CD4-positive, alpha-beta memory T cell (primary cell): Measurements from ENCODE around the gene ZNF287. TPM values are rescaled to one million over a fixed set of nuclear protein-coding genes. Genes with fewer than 3 reads are reported as not detected.
A peak's percentile ranks its signal among the peaks of the same experiment; 100 is the strongest.
"Not testable (repeated sequence)": the region's sequence is repeated elsewhere in the genome, so short reads cannot be mapped to it uniquely, and the experiment has no call there.

Experiments used
- CTCF ChIA-PET: fragments of 350-600 bp; sonication (Branson Sonifier 250); formaldehyde crosslinking; loops from one replicate; lab custom pipeline; 2021; ENCODE audit warnings: inconsistent platforms; ENCODE audit not compliant: partially characterized antibody; lab: Charles Lee
- POLR2A ChIA-PET: fragments of 350-600 bp; sonication (Branson Sonifier 250); formaldehyde crosslinking; loops from one replicate; lab custom pipeline; 2021; ENCODE audit not compliant: partially characterized antibody; lab: Charles Lee
- DNase-seq, 5 donors: peaks; one replicate each; pipeline versions ENCODE4 v3.0.0 to v3.0.0-alpha.2; 2020 to 2022; ENCODE audit warnings: mixed read lengths in 1 of 5
- H3K27ac ChIP-seq: one replicate; pipeline ENCODE4 v1.7.0; 2013; ENCODE audit warnings: low read depth, low read length
- H3K27me3 ChIP-seq: 2 replicates; pipeline ENCODE4 v1.7.0; 2013; ENCODE audit warnings: mild to moderate bottlenecking, low read length, moderate library complexity; ENCODE audit not compliant: insufficient read depth
- H3K36me3 ChIP-seq: 2 replicates; pipeline ENCODE4 v1.7.0; 2013; ENCODE audit warnings: mild to moderate bottlenecking, low read length, moderate library complexity; ENCODE audit not compliant: insufficient read depth
- H3K4me1 ChIP-seq: 2 replicates; pipeline ENCODE4 v1.7.0; 2013; ENCODE audit warnings: mild to moderate bottlenecking, low read length, moderate library complexity; ENCODE audit not compliant: insufficient read depth
- H3K4me3 ChIP-seq, 2 donors: one replicate each; pipeline ENCODE4 v1.7.0; 2013; ENCODE audit warnings: low read length in 2 of 2, mild to moderate bottlenecking in 1 of 2
- H3K9me3 ChIP-seq, 2 donors: one replicate each; pipeline ENCODE4 v1.7.0; 2013; ENCODE audit warnings: low read length in 2 of 2, control low read depth in 1 of 2; ENCODE audit not compliant: control insufficient read depth in 1 of 2
- H3K27ac Mint-ChIP-seq, 7 donors: one replicate each; pipeline ENCODE4 v1.8.0; 2020 to 2021; ENCODE audit warnings: mixed read lengths in 7 of 7, mild to moderate bottlenecking in 6 of 7, inconsistent platforms in 3 of 7, moderate library complexity in 3 of 7
- H3K27me3 Mint-ChIP-seq, 2 donors: one replicate each; pipeline ENCODE4 v1.8.0; 2020 to 2021; ENCODE audit warnings: mixed read lengths in 2 of 2
- H3K36me3 Mint-ChIP-seq, 2 donors: one replicate each; pipeline ENCODE4 v1.8.0; 2020 to 2021; ENCODE audit warnings: mixed read lengths in 2 of 2, inconsistent platforms in 1 of 2, mild to moderate bottlenecking in 1 of 2
- H3K4me1 Mint-ChIP-seq, 4 donors: one replicate each; pipeline ENCODE4 v1.8.0; 2020 to 2021; ENCODE audit warnings: mixed read lengths in 4 of 4, mild to moderate bottlenecking in 1 of 4
- H3K4me3 Mint-ChIP-seq, 8 donors: one replicate each; pipeline ENCODE4 v1.8.0; 2020 to 2021; ENCODE audit warnings: mixed read lengths in 8 of 8, mild to moderate bottlenecking in 7 of 8, moderate library complexity in 6 of 8, inconsistent platforms in 3 of 8
- H3K9me3 Mint-ChIP-seq, 8 donors: one replicate each; pipeline ENCODE4 v1.8.0; 2020 to 2021; ENCODE audit warnings: mixed read lengths in 8 of 8, mild to moderate bottlenecking in 5 of 8, inconsistent platforms in 3 of 8, moderate library complexity in 1 of 8
- intact Hi-C: fragments of 100-400 bp; cut with micrococcal nuclease; formaldehyde crosslinking; loops from one replicate; pipeline ENCODE4 v1.15.1; 2023
- polyA plus RNA-seq, 2 donors: library from polyadenylated mRNA; unstranded; fragments of 300-500 nt; fragmentation: Illumina TruSeq; gene quantifications; one replicate each; pipeline ENCODE4 v1.2.3, GENCODE V29; 2021
- total RNA-seq, 2 experiments: library from RNA; stranded (reverse); gene quantifications; one replicate each; pipeline ENCODE4 v1.2.3, GENCODE V29; 2021

ZNF287 gene
- total and polyA plus RNA-seq, 4 experiments from 2014 or later = 14.1 to 18.2 (median 17.3) TPM

- peak overlapping the region in 1 of 2 donors; percentile 90 for H3K4me3 ChIP-seq
- Mint-ChIP-seq H3K4me1 (peaks cover 10 to 24% (median 17%) of the 10 kb centered on the region in 4 donors), H3K36me3 (peaks cover 0 to 7% of the 10 kb centered on the region in 2 donors), H3K9me3 (peaks cover 0 to 23% (median 2%) of the 10 kb centered on the region in 8 donors), H3K27ac (peak overlapping the region; percentile 75 to 99 (median 90)), H3K27me3 (peaks cover 0 to 1% of the 10 kb centered on the region in 2 donors), H3K4me3 (peak overlapping the region; percentile 95 to 99 (median 98))
- no peak for DNase-seq
- no peaks in the 10 kb centered on the region for H3K27me3 ChIP-seq
- peaks cover 7% of the 10 kb centered on the region for H3K4me1 ChIP-seq
- H3K9me3 ChIP-seq = no peaks in the 10 kb centered on the region
- ChIA-PET CTCF (interaction anchor here (1.0 to 2.9 kb wide), 9 partner anchors 27 to 452 kb away, joined by 4 to 64 read pairs (median 7); partner anchors contain the start of genes UBB and ZNF287), POLR2A (interaction anchor here (0.7 to 2.7 kb wide), 10 partner anchors 13 to 538 kb away, joined by 3 to 43 read pairs (median 8); partner anchors contain the start of genes TTC19, UBB and ZSWIM7)
- no peaks in the 10 kb centered on the region for H3K36me3 ChIP-seq
- intact Hi-C loops = loop anchor here (1.0 to 5.0 kb wide), 6 partner anchors 52 to 745 kb away; partner anchors contain the start of genes COPS3, NCOR1, PIGL and UBB
- no peak overlapping the region for H3K27ac ChIP-seq
These were observed 31.9 kb downstream of the ZNF287 start for GRCh38 chr17:16537130-16537458.

GRCh38 chr17:16534236-16534635 lies 34.8 kb downstream of the ZNF287 start:
- Mint-ChIP-seq H3K27me3 (peaks cover 4 to 11% of the 10 kb centered on the region in 2 donors), H3K36me3 (peaks cover 0 to 7% of the 10 kb centered on the region in 2 donors), H3K4me3 (no peak overlapping the region), H3K4me1 (peaks cover 10 to 24% (median 17%) of the 10 kb centered on the region in 4 donors), H3K27ac (no peak overlapping the region), H3K9me3 (no peaks in the 10 kb centered on the region)
- POLR2A ChIA-PET = no interaction called here
- Histone ChIP-seq H3K4me3 (no peak overlapping the region), H3K36me3 (no peaks in the 10 kb centered on the region), H3K27me3 (no peaks in the 10 kb centered on the region), H3K4me1 (peaks cover 7% of the 10 kb centered on the region), H3K9me3 (no peaks in the 10 kb centered on the region), H3K27ac (no peak overlapping the region)
- CTCF ChIA-PET = no interaction called here
- DNase-seq = no peak
- intact Hi-C loops = loop anchor here (2.0 kb wide), 1 partner anchor 1057 kb away; the partner anchor contains the start of gene PEMT

DNA sequence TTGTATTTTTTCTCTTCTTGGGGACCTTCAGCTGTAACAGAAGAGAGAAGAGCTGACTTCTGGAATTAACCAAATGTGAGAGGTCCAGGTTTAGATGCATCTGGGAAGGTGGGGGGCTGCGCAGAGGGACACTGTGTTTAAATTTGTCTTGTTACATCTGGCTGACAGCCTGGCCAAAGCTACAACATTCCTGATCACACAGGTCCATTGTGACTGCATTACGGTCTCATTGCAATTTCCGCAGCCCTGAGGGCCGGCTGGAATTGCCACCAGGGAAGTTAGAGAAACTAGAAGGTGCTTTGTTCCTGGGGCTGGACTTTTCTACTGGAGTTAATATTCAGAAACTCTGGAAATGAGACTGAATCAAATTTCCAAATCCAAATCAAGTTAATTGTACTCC lies 39.1 kb downstream of the ZNF287 start:
- no peaks in the 10 kb centered on the region for H3K36me3 Mint-ChIP-seq
- H3K27me3 ChIP-seq = no peaks in the 10 kb centered on the region
- intact Hi-C loops = no loop called here
- no peak overlapping the region for H3K27ac Mint-ChIP-seq
- H3K27ac ChIP-seq = no peak overlapping the region
- ChIA-PET POLR2A (interaction anchor here (1.0 kb wide), 1 partner anchor 148 kb away, joined by 3 read pairs; the partner anchor contains the start of gene UBB), CTCF (interaction anchor here (1.8 to 3.9 kb wide), 2 partner anchors 8 to 78 kb away, joined by 4 to 24 read pairs; no protein-coding TSS in a partner anchor)
- H3K4me3 Mint-ChIP-seq = no peak overlapping the region
- no peak for DNase-seq
- no peaks in the 10 kb centered on the region for H3K36me3 ChIP-seq
- H3K4me1 ChIP-seq = peaks cover 1% of the 10 kb centered on the region
- H3K9me3 ChIP-seq = no peaks in the 10 kb centered on the region
- H3K4me3 ChIP-seq = no peak overlapping the region
- H3K9me3 Mint-ChIP-seq = no peaks in the 10 kb centered on the region
- peaks cover under 1 to 2% (median 1%) of the 10 kb centered on the region in 4 donors for H3K4me1 Mint-ChIP-seq
- H3K27me3 Mint-ChIP-seq = peaks cover 19 to 30% of the 10 kb centered on the region in 2 donors

GRCh38 chr17:16527298-16527697 lies 41.7 kb downstream of the ZNF287 start:
- no peaks in the 10 kb centered on the region for H3K9me3 ChIP-seq
- Mint-ChIP-seq H3K27me3 (peaks cover 22 to 32% of the 10 kb centered on the region in 2 donors), H3K27ac (no peak overlapping the region), H3K36me3 (no peaks in the 10 kb centered on the region), H3K4me1 (no peaks in the 10 kb centered on the region), H3K4me3 (no peak overlapping the region), H3K9me3 (no peaks in the 10 kb centered on the region)
- no peaks in the 10 kb centered on the region for H3K4me1 ChIP-seq
- H3K27me3 ChIP-seq = no peaks in the 10 kb centered on the region
- intact Hi-C loops = no loop called here
- H3K36me3 ChIP-seq = no peaks in the 10 kb centered on the region
- POLR2A ChIA-PET = no interaction called here
- no peak overlapping the region for H3K4me3 ChIP-seq
- no peak overlapping the region for H3K27ac ChIP-seq
- DNase-seq = no peak
- CTCF ChIA-PET = interaction anchor here (2.4 kb wide), 1 partner anchor 74 kb away, joined by 9 read pairs; no protein-coding TSS in a partner anchor

- H3K4me3 Mint-ChIP-seq, DNase-seq, H3K27ac ChIP-seq, POLR2A ChIA-PET, H3K9me3 ChIP-seq, H3K27me3 ChIP-seq, H3K36me3 ChIP-seq, intact Hi-C loops, H3K4me1 ChIP-seq, H3K9me3 Mint-ChIP-seq, H3K4me1 Mint-ChIP-seq, H3K36me3 Mint-ChIP-seq, H3K27ac Mint-ChIP-seq, H3K4me3 ChIP-seq: not testable (repeated sequence)
- peaks cover 22 to 28% of the 10 kb centered on the region in 2 donors for H3K27me3 Mint-ChIP-seq
- CTCF ChIA-PET = interaction anchor here (1.4 to 9.1 kb wide), 3 partner anchors 8 to 160 kb away, joined by 4 to 150 read pairs (median 9); no protein-coding TSS in a partner anchor
These were observed 43.4 kb downstream of the ZNF287 start for GRCh38 chr17:16525556-16525955.

GRCh38 chr17:16521070-16521727 lies 47.8 kb downstream of the ZNF287 start:
- peak; percentile 64 to 71 (median 68) for DNase-seq
- Mint-ChIP-seq H3K4me3 (no peak overlapping the region), H3K27me3 (peaks cover 20 to 21% of the 10 kb centered on the region in 2 donors), H3K27ac (peak overlapping the region in 2 of 7 donors; percentile 48 to 63), H3K9me3 (no peaks in the 10 kb centered on the region), H3K4me1 (peaks cover 0 to 5% (median 2%) of the 10 kb centered on the region in 4 donors), H3K36me3 (no peaks in the 10 kb centered on the region)
- ChIA-PET CTCF (interaction anchor here (0.7 to 9.1 kb wide), 31 partner anchors 8 to 461 kb away, joined by 3 to 150 read pairs (median 4); partner anchors contain the start of gene TRPV2), POLR2A (interaction anchor here (0.9 to 1.3 kb wide), 5 partner anchors 15 to 157 kb away, joined by 3 to 6 read pairs (median 3); partner anchors contain the start of gene UBB)
- intact Hi-C loops = loop anchor here (1.0 kb wide), 3 partner anchors 68 to 158 kb away; no protein-coding TSS in a partner anchor
- Histone ChIP-seq H3K4me3 (no peak overlapping the region), H3K4me1 (peaks cover 3% of the 10 kb centered on the region), H3K27me3 (no peaks in the 10 kb centered on the region), H3K36me3 (no peaks in the 10 kb centered on the region), H3K9me3 (no peaks in the 10 kb centered on the region), H3K27ac (no peak overlapping the region)

GRCh38 chr17:16519021-16519420 lies 50.0 kb downstream of the ZNF287 start:
- CTCF ChIA-PET = interaction anchor here (0.7 to 9.1 kb wide), 4 partner anchors 9 to 153 kb away, joined by 3 to 150 read pairs (median 84); no protein-coding TSS in a partner anchor
- DNase-seq = no peak
- peaks cover 0 to 5% (median 2%) of the 10 kb centered on the region in 4 donors for H3K4me1 Mint-ChIP-seq
- peaks cover 23% of the 10 kb centered on the region in 2 donors for H3K27me3 Mint-ChIP-seq
- peaks cover 3% of the 10 kb centered on the region for H3K4me1 ChIP-seq
- POLR2A ChIA-PET = no interaction called here
- intact Hi-C loops = no loop called here
- no peaks in the 10 kb centered on the region for H3K9me3 ChIP-seq
- H3K4me3 ChIP-seq = no peak overlapping the region
- H3K27ac Mint-ChIP-seq = no peak overlapping the region
- no peak overlapping the region for H3K4me3 Mint-ChIP-seq
- no peak overlapping the region for H3K27ac ChIP-seq
- no peaks in the 10 kb centered on the region for H3K9me3 Mint-ChIP-seq
- H3K27me3 ChIP-seq = no peaks in the 10 kb centered on the region
- H3K36me3 Mint-ChIP-seq = no peaks in the 10 kb centered on the region
- no peaks in the 10 kb centered on the region for H3K36me3 ChIP-seq
